Measurements from ENCODE around the gene EGFL8. TPM values are rescaled to one million over a fixed set of nuclear protein-coding genes. Genes with fewer than 3 reads are reported as not detected.

Gene EGFL8
- total and polyA plus RNA-seq, 9 of the 15 experiments (the other 6 are each of a cell fraction or from before 2014, with no cell fraction given) = 2.2 to 47.4 (median 14.2) TPM

GRCh38 chr6:32149932-32150870 is 14.2 kb upstream of the EGFL8 start:
- intact Hi-C loops (cut with micrococcal nuclease) (no loop called here), in situ Hi-C loops (cut with MboI) (no loop called here)
- ATAC-seq (no peak), DNase-seq (ENCODE audit: extremely low read depth in 1 of 4, low spot score in 3 of 4) (no peak), FAIRE-seq (no peak)
- no peaks in the 10 kb centered on the region for H3K27me3 ChIP-seq (ENCODE audit: control insufficient read depth in 2 of 2, insufficient read depth in 2 of 2, low read length in 2 of 2)
- H3K4me2 ChIP-seq (ENCODE audit: insufficient read depth, low read length) = no peak overlapping the region
- POLR2A ChIA-PET = no interaction called here
- H2AFZ ChIP-seq (ENCODE audit: low read depth, low read length) = no peak overlapping the region
- H3K9me3 ChIP-seq (replicated peaks; ENCODE audit: control insufficient read depth, insufficient read depth, low read depth, low read length) = no peaks in the 10 kb centered on the region
- H3K4me1 ChIP-seq (replicated peaks in 1 of 2; ENCODE audit: control insufficient read depth in 2 of 2, insufficient read depth in 2 of 2, low read length in 2 of 2) = peaks cover 28 to 55% of the 10 kb centered on the region in 2 experiments
- BruUV-seq (replicated peaks) = no TSS peak
- no peaks in the 10 kb centered on the region for H4K20me1 ChIP-seq (replicated peaks; ENCODE audit: control insufficient read depth, insufficient read depth, low read length)
- CTCF ChIA-PET (ENCODE audit: low intra/inter-chr PET ratio) = no interaction called here
- 86% methylated on average over 27 of the region's 55 CpGs for WGBS (ENCODE audit: insufficient coverage, low coverage, missing lambda C conversion rate)
- H3K4me3 ChIP-seq = no peak overlapping the region
- peaks cover under 1% of the 10 kb centered on the region; the same call in 2 of the 3 replicates for H3K36me3 ChIP-seq (ENCODE audit: control insufficient read depth, insufficient read depth, low read length)
- H3K9me1 ChIP-seq (ENCODE audit: control insufficient read depth, insufficient read depth, low read length) = no peaks in the 10 kb centered on the region
- H3K9ac ChIP-seq (ENCODE audit: insufficient read depth in 1 of 2, low read depth in 2 of 2, low read length in 2 of 2) = no peak overlapping the region
- peaks cover 30% of the 10 kb centered on the region for H3K79me2 ChIP-seq (ENCODE audit: control insufficient read depth, insufficient read depth, low read length)
- H3K27ac ChIP-seq (ENCODE audit: extremely low read depth, low read depth, low read length) = no peak overlapping the region
- TF ChIP-seq ZC3H8 (IDR thresholded peaks at IDR 0.05) (no peak), MEF2A (IDR thresholded peaks at IDR 0.05; ENCODE audit: control insufficient read depth, low read depth, low read length) (no peak), ZNF23 (CRISPR knock-in tag; IDR thresholded peaks at IDR 0.05) (no peak), ZMIZ1 (IDR thresholded peaks at IDR 0.05; ENCODE audit: low read depth in 2 of 2, low read length in 2 of 2) (no peak), ZNF695 (CRISPR knock-in tag; IDR thresholded peaks at IDR 0.05) (no peak), ZBTB43 (CRISPR knock-in tag; IDR thresholded peaks at IDR 0.05) (no peak), C11orf30 (IDR thresholded peaks at IDR 0.05; ENCODE audit: low read depth) (no peak), ELF2 (CRISPR knock-in tag; IDR thresholded peaks at IDR 0.05) (no peak), ZBTB9 (CRISPR knock-in tag; IDR thresholded peaks at IDR 0.05) (no peak), HNRNPK (IDR thresholded peaks at IDR 0.05; ENCODE audit: low read depth, low read length, poor library complexity, severe bottlenecking) (no peak), FIP1L1 (IDR thresholded peaks at IDR 0.05; ENCODE audit: low read depth, low read length, poor library complexity, severe bottlenecking) (no peak), FOXA3 (CRISPR knock-in tag; conservative IDR thresholded peaks at IDR 0.05 in 1 of 2, IDR thresholded peaks at IDR 0.05 in 1 of 2) (no peak)

Measured in K562 (cell line).